GM18505 (cell line): Measurements from ENCODE around the gene TBXA2R.
"Not testable (repeated sequence)": the region's sequence is repeated elsewhere in the genome, so short reads cannot be mapped to it uniquely, and the experiment has no call there.

Source experiments
- ATAC-seq: cut with Tn5 transposase; IDR thresholded peaks from one replicate; pipeline ENCODE4 v1.9.1; 2021; ENCODE audit not compliant: unreplicated experiment
- POLR2A ChIP-seq: IDR thresholded peaks from 4 replicates; pipeline ENCODE4 v1.6.1; 2011; ENCODE audit warnings: borderline replicate concordance; ENCODE audit not compliant: insufficient read depth, insufficient read length; ENCODE audit errors: extremely low read depth

Gene TBXA2R

GRCh38 chr19:3606690-3607289, at the start of gene TBXA2R:
TBXA2R (minus strand) TSS chr19:3606875; CDS start chr19:3600634, 6,241 bp downstream.
- TF ChIP-seq POLR2A: no peak
- ATAC-seq: no peak

- ATAC-seq: no peak
- TF ChIP-seq POLR2A: no peak
Measured at GRCh38 chr19:3656073-3656746, 49.5 kb upstream of the TBXA2R start.

GRCh38 chr19:3655402-3656072, 48.9 kb upstream of the TBXA2R start:
- TF ChIP-seq POLR2A: no peak
- no peak for ATAC-seq

DNA sequence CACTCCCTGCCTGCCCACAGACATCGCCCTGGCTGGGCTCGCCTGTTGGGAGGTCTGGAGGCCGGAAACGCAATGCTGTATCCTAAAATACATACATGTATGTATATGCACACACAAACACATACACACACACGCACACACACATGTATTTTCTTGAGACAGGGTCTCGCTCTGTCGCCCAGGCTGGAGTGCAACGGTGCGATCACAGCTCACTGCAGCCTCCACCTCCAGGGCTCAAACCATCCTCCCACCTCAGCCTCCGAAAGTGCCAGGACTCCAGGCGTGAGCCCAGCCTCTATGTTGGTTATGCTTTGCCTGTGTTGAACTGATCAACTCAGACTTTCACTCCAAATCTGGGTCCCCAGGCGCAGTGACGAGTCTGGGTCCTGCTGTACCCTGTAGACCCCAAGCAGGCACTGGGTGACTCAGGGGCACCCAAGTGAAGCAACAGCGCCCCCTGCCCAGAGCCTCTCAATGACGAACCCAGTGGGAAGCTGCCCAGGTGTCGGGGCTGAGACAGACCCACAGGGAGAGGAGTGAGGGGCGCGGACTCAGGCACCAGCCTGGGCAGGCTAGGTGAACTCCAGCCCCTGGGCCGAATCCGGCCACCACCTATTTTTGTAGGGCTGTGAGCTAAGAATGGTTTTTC, 47.3 kb upstream of the TBXA2R start:
- ATAC-seq: no peak
- TF ChIP-seq POLR2A: no peak

- TF ChIP-seq POLR2A: no peak
- no peak for ATAC-seq
Measured at GRCh38 chr19:3653081-3653795, 46.6 kb upstream of the TBXA2R start.

DNA sequence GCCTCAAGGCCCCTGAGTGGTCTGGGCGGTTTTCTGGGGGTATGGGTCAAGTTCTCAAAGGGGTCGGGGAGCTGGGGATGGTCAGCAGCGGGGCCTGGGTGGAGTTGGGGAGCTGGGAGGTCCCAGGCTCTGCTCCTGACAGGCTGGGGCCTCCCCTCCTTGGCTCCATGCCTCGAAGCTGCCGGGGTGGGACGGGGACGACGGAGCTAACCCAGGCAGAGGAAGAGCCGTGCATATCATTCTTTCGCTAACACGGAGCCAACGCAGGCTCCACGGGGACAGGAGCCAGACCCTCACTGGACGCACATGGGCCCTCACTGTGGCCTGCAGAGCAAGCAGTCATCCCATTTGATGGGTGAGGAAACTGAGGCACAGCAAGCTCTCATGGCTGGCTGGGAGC, 45.7 kb upstream of the TBXA2R start:
- TF ChIP-seq POLR2A: no peak
- ATAC-seq: no peak

DNA sequence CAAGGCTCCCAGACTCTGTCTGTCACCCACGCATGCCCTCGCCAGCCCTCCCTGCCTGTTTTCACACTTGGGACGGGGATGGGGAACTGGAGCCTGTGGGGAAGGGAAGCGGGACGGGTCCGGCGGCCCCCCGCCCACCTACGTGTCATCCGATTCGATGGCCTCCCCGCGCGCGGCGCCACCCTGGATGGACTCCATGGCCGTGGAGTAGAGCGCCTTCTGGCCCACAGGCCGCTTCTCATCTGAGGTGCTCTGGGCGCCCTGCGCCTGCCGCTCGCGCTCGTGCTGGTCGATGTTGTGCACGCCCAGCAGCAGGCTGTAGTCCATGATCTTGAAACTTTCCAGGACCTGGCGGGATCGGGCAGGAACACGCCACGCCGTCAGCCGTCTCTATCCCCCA, 45.0 kb upstream of the TBXA2R start:
- ATAC-seq: no peak
- no peak for TF ChIP-seq POLR2A

- TF ChIP-seq POLR2A: no peak
- no peak for ATAC-seq
Measured at GRCh38 chr19:3649888-3650287, 43.2 kb upstream of the TBXA2R start.

- TF ChIP-seq POLR2A: no peak
- no peak for ATAC-seq
Measured at GRCh38 chr19:3648037-3648905, 41.6 kb upstream of the TBXA2R start.

GRCh38 chr19:3647102-3647501, 40.4 kb upstream of the TBXA2R start:
- ATAC-seq: not testable (repeated sequence)

DNA sequence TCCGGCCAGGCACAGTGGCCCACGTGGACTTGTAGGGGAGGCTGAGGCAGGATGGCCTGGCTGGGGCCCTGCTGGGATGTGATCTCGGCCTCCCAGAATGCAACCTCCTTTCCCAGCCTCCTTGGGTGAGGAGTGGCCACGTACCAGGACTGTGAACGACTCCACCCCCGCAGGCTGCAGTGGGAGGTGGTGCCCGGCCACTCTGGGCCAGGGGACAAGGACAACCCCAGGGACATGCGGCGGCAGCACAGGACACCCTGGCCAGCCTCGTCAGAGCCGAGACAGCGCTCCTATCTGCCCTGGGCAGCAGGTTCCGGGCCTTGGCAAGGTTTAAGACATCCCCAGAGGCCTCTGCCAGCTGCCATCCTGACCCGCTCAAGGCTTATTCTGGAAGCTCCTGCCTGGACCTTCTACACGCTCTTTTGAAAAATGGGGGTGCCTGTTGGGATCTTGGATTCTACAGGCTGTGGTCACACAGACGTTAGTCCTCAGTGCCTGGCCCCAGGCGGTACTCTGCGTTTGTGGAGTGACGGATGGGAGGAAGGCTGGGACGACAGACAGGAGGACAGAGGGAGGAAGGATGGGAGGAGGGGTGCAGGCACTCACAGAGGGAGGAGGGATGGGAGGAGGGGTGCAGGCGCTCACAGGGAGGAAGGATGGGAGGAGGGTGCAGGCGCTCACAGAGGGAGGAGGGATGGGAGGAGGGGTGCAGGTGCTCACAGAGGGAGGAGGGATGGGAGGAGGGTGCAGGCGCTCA, 39.8 kb upstream of the TBXA2R start:
- ATAC-seq: no peak
- no peak for TF ChIP-seq POLR2A

- ATAC-seq: no peak
Measured at GRCh38 chr19:3645726-3646125, 39.1 kb upstream of the TBXA2R start.

More at GRCh38 chr19:3645726-3646125, 39.1 kb upstream of the TBXA2R start:
- TF ChIP-seq POLR2A: no peak
